ENCODE measurements around the gene NMT1.

NMT1 gene

DNA sequence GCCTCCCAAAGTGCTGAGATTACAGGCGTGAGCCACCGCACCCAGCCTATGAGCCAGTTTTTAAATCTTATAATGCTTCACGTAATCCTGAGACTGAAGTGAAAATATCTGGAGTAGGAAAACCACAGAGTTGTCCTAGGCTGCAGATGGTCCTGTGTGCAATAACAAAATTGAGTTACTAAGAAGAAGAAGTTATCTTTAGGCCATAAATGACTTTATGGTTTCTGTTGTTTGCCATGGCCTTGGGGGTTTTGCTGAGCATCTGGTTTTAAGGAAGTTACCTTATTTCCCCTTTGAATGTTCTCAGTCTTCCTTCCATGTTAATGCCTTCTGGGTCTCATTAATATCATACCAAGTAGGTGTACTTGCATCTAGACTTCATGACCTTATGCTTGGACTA is 16.5 kb downstream of the NMT1 start:
- no peak for DNase-seq (ENCODE audit: low read depth in 1 of 2, low spot score in 1 of 2)

DNA sequence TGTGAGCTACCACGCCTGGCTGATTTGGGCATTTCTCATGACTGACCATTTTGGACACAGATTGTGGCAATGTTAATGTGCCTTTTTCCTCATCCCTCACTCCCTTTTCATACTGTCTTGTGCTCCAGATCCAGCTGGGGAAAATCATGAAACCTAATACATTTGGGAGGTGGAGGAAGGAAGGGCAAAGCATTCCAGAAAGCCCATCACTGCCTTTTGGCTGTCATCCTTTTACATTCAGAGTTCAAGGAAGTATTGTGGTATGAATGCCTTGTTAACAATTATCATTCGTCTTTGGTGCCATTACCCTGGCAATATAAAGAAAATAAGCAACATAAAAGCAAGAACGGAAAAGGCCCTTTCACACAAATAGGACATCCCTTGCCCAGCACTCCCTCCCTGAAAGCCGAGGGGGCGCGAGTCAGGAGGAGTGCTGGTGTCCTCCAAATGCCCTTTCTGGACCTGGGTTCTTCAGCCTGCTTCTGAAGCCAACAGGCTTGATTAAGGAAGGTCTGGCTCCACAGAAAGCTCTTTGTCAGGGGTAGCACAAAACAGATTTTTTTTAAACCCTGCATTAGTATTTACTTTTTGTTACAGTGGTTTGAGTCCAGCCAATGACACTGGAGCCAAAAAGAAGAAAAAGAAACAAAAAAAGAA is 20.1 kb downstream of the NMT1 start:
- DNase-seq (ENCODE audit: low read depth in 1 of 2, low spot score in 1 of 2) = no peak

DNA sequence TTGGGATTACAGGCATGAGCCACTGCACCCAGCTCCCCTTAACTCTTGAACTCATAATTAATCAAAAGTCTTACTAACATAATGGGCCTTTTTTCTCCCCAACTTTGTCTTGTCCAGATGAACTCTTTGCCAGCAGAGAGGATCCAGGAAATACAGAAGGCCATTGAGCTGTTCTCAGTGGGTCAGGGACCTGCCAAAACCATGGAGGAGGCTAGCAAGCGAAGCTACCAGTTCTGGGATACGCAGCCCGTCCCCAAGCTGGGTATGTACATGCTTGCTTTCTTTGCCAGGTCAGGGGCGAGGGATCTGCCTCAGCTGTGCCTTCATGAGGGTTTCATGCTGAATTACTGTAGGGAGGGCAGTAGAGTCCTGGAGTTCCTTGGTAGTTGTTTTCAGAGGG is 25.3 kb downstream of the NMT1 start:
- no peak for DNase-seq (ENCODE audit: low read depth in 1 of 2, low spot score in 1 of 2)

DNA sequence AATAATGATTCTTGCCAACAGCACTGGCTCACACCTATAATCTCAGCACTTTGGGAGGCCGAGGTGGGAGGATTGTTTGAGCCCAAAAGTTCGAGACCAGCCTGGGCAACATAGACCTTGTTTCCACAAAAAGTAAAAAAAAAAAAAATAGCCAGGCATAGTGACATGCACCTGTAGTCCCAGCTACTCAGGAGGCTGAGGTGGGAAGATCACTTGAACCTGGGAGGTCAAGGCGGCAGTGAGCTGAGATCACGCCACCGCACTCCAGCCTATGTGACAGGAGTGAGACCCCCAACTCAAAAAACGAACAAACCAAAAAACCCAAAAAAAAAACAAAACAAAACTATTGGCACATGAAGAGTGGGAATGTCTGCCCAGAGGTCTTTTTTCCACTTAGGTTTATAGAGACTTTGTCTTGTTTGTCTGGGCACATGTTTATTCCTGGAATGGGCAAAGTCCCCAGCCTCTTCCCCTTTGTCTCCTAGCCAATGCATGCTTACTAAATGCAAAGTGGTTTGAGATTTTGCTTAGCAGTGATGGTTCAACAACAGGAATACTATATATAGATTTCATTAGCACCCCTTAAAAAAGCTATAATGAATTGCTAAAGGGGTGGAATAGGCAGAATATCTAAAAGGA is 25.9 kb downstream of the NMT1 start:
- DNase-seq (ENCODE audit: low read depth in 1 of 2, low spot score in 1 of 2) = no peak

DNA sequence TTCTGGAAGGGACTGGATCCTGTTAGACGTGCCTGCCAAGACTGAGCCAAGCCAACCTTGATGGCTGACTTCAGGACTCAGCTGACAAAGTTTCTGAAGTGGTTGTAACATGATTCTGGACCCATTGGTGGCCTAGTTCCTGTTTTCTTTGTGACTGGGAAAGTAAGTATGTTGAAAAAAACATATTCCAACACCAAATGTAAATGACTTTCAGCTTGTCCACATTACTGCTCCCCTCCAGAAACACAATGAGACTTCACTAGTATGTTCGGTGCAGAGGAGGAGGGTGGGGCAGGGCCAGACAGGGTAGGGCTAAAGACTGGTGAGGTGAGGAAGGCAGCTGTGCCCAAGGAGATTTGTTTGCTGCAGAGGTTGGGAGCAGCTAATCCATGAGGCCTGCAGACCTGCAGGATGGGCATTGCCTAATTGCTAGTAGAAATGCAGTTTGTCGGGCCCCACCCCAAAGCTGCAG is 26.4 kb downstream of the NMT1 start:
- DNase-seq (ENCODE audit: low read depth in 1 of 2, low spot score in 1 of 2) = no peak

DNA sequence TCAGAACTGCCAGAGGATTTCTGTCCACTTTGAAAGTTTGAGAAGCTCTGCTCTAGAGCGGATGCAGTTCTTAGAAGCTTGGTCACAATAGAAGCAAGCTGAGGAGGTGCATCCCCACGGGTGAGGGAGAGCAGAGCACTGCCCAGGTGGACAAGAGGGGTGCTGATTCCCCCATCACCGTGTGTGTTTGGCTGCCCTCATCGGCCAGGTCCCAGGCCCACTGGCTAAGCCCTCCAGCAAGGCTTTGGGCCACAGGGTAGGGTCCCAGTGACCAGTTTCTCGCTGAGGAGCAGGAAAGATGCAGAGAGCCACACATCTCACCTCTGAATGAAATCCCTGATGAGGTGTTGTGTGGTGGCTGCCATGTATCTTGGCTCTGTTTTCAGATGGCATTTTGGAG is 26.9 kb downstream of the NMT1 start:
- no peak for DNase-seq (ENCODE audit: low read depth in 1 of 2, low spot score in 1 of 2)

DNA sequence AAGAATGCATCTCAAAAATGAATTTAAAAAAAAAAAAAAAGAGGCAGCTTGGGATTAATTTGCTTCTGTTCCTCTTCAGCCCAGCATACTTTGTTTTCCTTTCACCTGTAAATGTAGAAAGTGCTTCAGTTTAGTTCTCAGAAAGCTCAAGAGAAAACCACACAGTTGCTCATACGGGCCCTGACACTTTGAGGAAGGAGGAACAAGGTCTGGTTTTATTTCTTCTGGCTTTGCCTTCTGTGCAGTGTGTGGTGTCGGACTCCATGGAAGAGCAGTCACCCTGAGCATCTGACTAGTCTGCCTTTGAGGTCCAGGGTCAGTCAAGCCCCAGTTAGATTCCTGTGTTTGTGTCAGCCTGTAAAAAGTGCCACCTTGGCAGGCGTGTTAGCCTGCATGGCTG is 27.6 kb downstream of the NMT1 start:
- no peak for DNase-seq (ENCODE audit: low read depth in 1 of 2, low spot score in 1 of 2)

DNA sequence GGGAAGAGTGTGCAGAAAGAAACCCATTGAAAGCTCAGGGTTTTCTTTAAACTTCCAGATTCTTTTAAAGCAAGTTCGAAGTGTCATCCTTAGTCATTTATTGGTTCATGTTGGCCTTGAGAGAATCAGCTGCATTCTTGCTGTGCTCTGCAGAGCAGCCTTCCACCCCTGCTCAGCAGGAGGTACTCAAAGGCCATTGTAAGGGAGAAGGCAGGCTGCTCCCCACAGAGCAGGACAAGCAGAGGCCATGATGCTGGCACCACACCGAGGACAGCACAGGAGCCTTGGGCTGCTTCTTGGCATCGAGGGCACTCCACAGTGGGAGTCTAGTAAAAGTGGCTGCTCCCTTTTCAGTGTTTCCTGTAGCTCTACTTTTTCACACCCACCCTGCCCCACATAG is 29.6 kb downstream of the NMT1 start:
- DNase-seq (ENCODE audit: low read depth in 1 of 2, low spot score in 1 of 2) = no peak

DNA sequence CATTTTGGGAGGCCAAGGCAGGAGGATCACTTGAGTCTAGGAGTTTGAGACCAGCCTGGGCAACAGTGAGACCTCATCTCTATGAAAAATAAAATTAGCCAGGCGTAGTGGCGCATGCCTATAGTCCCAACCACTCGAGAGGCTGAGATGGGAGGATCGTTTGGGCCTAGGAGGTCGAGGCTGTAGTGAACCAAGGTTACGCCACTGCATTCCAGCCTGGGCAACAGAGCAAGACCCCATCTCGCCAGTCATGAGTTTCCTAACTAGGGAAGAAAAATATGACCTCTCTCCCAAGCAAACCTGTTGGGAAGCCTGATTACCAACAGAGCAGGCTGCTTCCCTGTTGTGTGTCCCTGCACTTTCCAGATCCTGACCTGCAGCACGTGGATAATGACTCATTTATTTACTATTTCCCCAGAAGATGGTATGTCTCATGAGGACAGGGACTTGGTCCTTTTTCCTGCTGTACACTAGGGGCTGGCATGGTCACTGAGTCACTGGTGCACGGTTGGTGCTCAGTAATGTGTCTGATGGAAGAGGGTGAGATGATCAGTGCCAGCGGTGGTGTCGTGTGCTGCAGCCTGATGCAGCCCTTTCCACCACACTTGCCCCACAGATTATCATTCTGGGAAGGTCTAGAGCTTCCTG is 30.8 kb downstream of the NMT1 start:
- no peak for DNase-seq (ENCODE audit: low read depth in 1 of 2, low spot score in 1 of 2)

DNA sequence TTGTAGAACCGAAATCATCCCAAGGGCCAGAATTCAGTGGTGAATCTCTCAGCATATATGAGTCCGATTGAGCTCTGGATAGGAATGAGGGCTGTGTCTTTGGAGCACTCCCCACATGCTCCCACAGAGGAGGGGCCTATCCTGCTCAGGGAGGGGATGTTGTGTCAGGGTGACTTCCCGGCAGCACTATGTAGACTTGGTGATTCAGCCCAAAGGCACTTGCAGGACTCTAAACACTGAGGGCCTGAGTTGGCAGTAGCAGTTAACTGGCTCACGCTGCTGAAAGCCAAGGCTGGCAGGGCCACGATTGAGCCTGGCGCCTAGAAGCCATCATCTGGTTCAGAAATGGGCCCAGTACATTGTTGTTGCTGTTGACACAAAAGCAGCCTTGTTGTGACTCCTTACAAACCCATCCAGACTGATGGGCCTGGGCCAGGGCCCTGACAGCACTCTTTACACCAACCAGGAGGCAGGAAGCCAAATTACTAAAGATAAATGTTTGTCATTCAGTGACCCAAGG is 31.9 kb downstream of the NMT1 start:
- DNase-seq (ENCODE audit: low read depth in 1 of 2, low spot score in 1 of 2) = no peak

DNA sequence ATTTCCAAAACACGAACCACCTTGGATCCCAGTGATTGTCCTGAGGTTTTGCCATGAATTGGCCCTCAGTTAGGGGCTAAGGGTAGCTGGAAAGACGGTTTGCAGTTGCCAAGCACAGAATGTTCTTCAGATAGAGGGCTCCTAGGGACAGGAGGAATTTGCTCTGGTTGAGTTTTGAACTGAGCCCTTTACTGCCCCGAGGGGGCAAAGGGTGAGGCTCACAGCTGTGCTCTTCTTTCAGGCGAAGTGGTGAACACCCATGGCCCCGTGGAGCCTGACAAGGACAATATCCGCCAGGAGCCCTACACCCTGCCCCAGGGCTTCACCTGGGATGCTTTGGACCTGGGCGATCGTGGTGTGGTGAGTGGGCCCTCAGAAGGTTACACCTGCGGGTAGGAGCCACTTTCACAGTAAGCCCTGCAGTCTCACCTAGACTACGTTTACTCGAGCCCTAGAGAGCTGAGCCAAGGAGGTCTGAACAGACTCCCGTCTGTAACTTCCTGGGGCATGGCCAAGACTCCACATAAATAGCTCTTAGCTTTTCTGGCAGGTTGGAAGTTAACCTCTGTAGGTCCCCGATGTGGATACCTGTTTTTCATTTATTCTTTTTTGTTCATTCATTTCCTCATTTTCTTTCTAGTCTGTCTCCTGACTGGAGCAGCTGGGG is 32.5 kb downstream of the NMT1 start:
- DNase-seq (ENCODE audit: low read depth in 1 of 2, low spot score in 1 of 2) = no peak

DNA sequence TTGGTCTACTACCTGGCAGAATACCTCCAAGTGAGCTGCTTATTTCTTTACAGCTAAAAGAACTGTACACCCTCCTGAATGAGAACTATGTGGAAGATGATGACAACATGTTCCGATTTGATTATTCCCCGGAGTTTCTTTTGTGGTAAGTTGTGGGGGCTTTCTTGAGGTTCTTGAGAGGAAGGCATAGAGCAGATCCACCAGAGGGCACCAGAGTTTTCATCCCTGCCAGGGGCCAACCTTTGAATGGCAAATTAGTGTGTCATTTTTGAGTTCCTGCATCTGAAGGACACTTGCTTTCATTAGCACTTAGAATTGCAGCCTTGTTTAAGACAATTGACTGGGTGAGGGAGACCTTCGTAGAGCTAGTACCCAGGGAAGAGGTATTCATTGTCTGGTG is 35.0 kb downstream of the NMT1 start:
- DNase-seq (ENCODE audit: low read depth in 1 of 2, low spot score in 1 of 2) = no peak

DNA sequence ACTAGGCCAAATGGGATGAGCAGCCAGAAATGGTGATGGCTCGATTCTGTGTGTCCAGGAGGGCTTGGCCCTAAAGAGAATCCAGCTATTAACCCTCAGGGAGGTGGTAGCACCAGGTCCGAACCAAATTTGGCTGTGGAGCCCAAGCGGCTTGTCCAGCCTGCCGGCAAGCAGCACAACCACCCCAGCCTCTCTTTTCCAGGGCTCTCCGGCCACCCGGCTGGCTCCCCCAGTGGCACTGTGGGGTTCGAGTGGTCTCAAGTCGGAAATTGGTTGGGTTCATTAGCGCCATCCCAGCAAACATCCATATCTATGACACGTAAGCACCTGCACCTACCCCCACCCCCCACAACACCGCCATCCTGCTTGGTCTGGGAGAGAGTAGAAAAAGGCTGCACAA is 35.8 kb downstream of the NMT1 start:
- DNase-seq (ENCODE audit: low read depth in 1 of 2, low spot score in 1 of 2) = no peak

DNA sequence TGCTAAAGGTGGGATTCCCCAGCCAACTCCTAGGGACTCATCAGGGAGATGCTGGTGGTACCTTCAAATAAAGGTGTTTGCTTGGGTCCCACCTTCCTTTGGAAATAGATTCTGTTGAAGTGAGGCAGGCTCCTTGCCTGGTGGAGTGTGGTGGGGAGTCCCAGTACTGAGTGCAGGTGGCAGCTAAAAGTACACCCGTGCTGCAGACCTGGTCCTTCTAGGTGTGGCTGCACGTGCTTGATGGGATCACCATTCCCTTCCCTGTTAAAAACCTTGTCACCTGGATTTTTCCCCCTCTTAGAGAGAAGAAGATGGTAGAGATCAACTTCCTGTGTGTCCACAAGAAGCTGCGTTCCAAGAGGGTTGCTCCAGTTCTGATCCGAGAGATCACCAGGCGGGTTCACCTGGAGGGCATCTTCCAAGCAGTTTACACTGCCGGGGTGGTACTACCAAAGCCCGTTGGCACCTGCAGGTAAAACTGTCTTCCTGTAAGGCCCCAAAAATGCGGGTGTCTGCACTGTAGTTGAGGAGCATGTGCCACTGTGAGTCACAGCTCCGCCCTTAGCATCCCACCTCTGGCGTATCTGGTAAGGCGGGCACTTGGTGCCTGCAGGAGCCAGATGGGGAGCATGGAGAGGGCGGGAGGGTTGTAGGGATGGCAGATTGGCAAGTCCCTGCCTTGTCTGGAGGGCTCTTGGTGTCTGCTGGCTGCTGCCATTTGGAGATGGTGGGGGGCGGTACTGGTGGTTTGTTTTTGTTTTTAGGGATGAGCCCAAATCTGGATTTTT is 37.2 kb downstream of the NMT1 start:
- DNase-seq (ENCODE audit: low read depth in 1 of 2, low spot score in 1 of 2) = no peak

DNA sequence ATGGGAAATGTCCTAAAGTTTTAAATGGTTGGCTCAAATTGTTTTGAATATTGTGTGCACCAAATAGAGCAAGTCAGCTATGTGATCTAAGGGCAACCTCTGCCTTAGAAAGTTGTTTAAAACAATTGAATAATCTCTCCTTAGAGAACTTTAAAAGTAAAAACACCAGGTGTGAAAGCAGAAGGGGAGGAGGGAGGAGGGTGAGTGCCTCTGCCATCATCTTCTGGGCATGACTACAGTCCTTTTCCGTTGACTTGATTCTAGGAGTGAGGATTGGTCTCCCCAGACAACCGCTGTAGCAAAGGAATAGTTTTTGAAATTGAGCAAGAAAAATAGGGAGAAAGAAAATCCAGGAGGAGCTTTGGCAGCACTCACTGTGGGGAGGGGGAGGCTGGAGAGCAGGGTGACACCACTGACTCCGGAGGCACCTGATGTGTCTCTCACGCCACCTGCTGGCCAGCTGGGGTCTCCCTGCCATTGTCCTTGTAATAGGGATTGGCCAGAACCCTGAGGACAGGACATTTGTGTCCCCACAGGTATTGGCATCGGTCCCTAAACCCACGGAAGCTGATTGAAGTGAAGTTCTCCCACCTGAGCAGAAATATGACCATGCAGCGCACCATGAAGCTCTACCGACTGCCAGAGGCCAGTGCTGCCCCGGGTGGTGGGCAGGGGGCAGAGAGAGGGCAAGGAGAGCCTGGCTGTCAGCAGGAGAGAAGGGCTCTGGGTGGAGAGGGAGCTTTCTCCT is 37.9 kb downstream of the NMT1 start:
- peak; percentile 52 to 53 for DNase-seq (ENCODE audit: low read depth in 1 of 2, low spot score in 1 of 2)

DNA sequence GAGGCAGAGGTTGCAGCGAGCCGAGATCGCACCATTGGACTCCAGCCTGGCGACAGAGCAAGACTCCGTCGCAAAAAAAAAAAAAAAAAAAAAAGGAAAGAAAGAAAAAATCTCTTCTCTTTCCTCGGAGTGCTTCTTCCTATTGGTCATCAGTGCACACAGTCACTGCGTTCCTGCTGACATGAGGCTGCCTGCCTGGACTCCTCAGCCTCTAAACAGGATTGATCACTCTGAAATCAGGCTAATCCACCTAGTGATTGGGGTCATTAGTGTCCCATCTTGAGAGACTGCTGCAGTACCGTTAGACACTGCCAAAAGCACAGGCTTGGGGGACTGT is 40.4 kb downstream of the NMT1 start:
- no peak for DNase-seq (ENCODE audit: low read depth in 1 of 2, low spot score in 1 of 2)

DNA sequence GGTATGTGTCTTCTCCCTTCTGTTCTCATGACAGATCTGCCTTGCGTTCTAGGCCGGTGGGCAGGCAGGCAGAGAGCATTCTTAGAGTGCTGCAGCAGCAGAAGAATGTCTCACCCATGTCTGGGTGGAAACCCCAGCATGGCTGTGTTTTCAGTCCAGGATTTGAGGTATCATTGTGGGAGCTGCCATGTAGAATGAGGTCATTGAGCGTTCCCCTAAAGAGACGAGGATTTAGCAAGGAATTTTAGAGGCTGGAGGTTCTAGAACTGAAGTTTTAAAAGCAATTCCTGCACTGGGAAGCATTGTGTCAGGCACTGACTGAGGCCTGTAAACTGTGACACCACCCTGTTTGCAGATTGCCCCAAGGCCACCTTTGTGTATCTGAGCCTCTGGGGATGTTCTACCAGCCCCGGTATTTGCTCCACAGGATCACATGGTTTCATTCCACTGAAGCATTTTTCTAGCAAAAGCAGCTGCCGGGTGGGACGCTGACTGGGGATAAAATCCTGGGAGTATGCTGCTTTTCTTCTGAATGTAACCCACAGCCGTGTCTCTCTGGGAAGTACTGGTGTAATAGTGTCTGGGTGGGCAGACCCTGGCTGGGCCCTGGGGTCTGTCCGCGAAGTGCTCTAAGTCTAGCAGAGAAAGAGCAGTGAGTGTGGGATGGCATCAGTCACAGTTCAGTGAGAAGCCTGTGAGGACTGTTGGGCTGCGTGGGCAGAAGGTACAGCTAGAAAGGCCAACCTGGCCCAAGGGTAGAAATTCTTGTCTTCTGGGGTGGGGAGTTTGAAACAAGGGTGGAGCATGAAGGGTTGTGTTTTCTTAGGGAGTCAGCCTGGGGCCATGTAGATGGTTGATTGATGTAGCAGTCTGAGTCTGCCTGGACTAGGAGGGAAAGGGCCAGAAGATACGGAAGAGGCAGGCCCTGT is 41.0 kb downstream of the NMT1 start:
- DNase-seq (ENCODE audit: low read depth in 1 of 2, low spot score in 1 of 2) = no peak

DNA sequence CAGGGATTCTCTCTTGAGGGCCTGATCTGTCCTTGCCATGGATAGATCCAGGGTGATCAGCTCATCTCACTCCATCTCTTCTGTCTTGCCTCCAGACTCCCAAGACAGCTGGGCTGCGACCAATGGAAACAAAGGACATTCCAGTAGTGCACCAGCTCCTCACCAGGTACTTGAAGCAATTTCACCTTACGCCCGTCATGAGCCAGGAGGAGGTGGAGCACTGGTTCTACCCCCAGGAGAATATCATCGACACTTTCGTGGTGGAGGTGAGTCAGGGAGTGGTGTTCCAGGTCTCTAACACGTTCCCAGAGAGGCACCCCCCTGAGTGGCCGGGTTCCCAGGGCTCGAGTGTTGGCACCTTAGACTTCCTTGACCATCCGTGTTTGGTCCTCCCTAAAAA is 41.7 kb downstream of the NMT1 start:
- no peak for DNase-seq (ENCODE audit: low read depth in 1 of 2, low spot score in 1 of 2)

DNA sequence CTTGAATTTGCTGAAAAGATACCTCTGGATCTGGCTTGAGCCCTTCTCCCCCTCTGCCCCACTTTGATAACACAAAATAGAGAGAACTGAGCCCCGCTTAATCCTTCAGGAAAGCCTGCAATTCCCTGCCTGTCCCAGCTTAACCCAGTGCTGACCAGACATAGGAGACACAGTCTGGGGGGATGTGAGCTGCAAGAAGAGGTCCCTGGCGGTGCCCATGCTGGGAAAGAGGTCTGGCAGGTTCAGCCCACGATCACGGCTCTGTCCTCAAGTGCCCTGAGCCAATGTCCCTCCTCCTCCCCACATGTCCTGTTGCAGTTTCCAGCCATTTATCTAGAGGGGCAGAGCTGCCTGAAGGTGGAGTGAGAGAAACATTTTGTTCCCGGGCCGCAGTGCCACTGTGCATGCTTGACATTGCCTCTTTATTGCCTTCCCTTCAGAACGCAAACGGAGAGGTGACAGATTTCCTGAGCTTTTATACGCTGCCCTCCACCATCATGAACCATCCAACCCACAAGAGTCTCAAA is 42.2 kb downstream of the NMT1 start:
- no peak for DNase-seq (ENCODE audit: low read depth in 1 of 2, low spot score in 1 of 2)

All from activated T-helper 1 cell treated with anti-CD3 and anti-CD28 coated beads, Interleukin-2, amount 50 U/mL, for 16 hours (primary cell).